Stimulated activated CD4-positive, alpha-beta T cell treated with anti-CD3 and anti-CD28 coated beads, Interleukin-2, amount 100 ng/mL, for 48 hours (primary cell): ENCODE data around the gene TMEM59.

Experiments used
- DNase-seq, 2 donors: peaks; one replicate each; pipeline ENCODE4 v3.0.0-alpha.2; 2020

TMEM59 gene

DNA sequence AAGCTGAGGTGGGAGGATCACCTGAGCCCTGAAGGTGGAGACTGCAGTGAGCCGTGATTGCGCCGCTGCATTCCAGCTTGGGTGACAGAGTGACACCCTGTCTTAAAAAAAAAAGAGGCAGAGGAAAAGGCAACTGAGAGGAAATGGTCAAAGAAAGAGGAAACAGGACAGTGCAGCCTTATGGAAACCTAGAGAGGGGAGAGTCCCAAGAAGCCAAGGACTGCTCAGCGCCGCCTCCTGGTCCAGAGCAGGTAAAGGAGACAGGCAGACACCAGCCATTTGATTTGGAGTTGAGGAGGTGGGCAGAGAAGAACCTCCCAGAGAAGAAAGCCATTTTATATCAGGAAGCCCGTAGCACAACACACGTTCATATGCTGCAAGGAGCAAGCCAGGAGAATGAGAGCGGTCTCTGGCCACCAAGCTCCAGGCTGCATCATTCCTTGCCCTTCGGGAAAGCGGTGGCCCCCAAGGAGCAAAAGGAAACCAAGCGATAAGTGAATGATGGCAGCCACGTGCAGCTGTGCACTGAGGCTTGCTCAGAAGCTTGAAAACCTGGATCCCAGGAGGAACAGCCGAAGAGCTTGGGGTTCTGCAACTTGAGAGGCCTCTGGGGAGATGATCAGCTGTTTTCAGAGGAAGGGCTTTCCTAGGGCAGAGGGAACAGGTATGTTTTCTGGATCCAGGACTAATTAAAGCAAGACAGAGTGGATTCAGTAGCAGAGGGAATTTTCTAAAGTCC is 73.1 kb downstream of the TMEM59 start:
- no peak for DNase-seq
